NCI-H526 treated with DMSO at 0.1 percent for 48 hours (cell line): Measurements from ENCODE around the gene SELENOI.
"Not testable (repeated sequence)": the region's sequence is repeated elsewhere in the genome, so short reads cannot be mapped to it uniquely, and the experiment has no call there.

Experiments used
- DNase-seq: peaks from one replicate; lab custom pipeline; 2025; lab: John Stamatoyannopoulos, UW

The SELENOI gene

DNA sequence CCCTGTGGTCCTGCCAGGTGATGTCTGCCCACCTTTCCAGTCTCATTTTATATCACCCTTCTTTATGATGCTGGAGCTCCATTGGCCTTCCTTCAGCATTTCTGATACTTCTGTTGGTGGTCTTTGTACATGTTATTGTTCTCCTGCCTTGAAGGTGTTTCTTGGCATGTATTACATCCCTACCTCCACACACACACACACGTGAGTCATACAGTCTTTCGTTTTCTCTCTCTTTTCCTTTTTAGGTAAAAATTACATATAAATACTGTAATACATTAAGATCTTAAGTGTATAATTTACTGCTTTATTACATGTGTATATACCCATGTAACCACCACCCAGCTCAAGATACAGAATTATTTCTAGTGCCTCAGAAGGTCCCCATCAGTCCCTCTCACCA is 10.8 kb downstream of the SELENOI start:
- no peak for DNase-seq

GRCh38 chr2:26359886-26360473 is 14.0 kb downstream of the SELENOI start:
- DNase-seq: no peak

- no peak for DNase-seq
Observed at GRCh38 chr2:26363323-26363722, 17.4 kb downstream of the SELENOI start.

DNA sequence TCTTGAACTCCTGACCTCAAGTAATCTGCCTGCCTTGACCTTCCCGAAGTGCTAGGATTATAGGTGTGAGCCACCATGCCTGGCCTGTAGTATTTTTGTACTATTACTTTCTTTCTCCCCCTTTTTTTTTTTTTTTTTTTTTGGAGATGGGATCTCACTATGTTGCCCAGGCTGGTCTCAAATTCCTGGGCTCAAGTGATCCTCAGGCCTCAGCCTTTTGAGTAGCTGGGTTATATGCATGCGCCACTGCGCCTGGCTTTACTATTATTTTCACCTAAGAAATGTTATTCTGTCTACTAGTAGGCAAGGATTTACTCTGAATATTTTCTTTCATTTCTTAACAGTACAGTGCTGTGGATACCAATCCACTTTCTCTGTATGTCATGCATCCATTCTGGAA is 18.0 kb downstream of the SELENOI start:
- no peak for DNase-seq

DNA sequence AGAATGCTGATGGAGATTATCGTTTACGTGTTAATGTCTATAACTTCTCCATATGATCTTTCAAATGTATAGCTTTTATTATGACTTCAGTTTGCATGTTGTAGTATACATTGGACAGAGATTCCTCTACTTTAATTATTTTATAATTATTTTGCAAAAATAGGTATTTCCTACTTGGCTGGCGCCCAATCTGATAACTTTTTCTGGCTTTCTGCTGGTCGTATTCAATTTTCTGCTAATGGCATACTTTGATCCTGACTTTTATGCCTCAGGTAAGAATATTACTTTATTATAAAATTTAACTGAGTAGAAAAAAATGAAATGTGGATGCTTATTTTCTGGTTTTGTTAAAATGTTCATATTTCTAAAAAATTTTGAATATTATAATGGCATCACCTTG is 18.7 kb downstream of the SELENOI start:
- DNase-seq: no peak

- no peak for DNase-seq
Observed at GRCh38 chr2:26366957-26367356, 21.0 kb downstream of the SELENOI start.

DNA sequence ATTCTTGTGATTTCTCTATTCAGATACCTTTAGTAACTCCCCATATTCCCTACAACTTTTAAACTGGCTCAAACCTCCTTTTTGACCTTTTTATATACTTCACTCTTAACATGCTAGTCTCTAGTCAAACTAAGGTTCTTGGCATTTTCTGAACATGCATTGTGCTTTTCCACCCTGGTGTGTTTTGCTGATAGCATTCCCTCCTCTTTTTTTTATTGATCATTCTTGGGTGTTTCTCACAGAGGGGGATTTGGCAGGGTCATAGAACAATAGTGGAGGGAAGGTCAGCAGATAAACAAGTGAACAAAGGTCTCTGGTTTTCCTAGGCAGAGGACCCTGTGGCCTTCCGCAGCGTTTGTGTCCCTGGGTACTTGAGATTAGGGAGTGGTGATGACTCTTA is 23.7 kb downstream of the SELENOI start:
- not testable (repeated sequence) for DNase-seq

GRCh38 chr2:26370909-26371308 is 25.0 kb downstream of the SELENOI start:
- not testable (repeated sequence) for DNase-seq

GRCh38 chr2:26376799-26377198 is 30.9 kb downstream of the SELENOI start:
- DNase-seq: no peak

DNA sequence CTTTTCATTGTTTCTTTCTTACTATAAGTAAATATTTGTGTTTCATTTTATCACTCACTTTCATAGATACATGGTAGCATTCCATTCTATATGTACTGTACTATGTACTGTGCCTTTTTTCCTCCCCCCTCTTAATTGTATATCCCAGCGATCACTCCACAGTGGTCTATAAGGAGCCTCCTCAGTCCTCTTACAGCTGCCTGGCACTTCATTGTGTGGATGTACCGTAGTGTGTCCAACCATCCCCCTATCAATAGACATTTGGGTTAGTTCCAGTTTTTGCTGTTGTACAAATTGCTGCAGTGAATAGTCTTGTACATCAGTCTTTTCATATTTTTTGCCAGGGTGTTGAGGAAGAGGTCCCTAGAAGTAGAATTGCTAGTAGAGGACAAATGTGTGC is 34.3 kb downstream of the SELENOI start:
- no peak for DNase-seq

DNA sequence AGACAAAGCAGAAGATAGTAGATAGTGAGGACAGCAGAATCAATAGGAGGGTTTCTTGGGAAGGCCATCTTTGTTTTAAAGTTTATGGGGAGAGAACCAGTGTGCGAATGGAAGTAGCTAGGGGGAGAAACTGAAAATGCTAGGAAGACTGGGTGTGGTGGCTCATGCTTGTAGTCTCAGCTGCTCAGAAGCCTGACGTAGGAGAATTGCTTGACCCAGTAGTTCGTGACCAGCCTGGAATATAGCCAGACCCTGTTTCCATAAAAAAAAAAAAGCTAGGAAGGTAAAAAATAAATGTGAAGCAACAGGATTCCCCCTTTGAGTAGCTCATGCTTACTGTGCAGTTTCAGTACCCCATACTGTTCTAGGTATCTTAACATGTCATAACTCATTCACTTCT is 36.6 kb downstream of the SELENOI start:
- DNase-seq: no peak

DNA sequence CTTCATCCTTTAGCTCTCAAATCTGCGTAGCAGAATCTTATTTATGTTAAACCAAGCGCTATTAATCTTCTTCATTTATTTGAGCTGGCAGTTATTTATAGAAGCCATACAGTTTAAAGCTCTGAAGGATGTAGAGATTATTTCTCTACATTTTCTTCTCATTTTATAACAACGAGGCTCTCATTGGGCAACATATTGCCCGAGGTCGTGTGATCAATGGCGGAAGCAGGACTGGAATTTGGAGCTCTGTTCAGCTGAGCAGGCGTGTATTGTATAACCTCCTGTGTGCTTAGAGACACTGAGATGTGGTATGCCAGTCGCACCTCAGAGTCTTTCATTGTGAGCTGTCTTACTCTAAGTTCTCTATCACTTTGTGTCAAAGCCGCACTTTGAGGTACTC is 38.2 kb downstream of the SELENOI start:
- no peak for DNase-seq

GRCh38 chr2:26384597-26384996 is 38.7 kb downstream of the SELENOI start:
- DNase-seq: no peak

GRCh38 chr2:26387189-26387588 is 41.2 kb downstream of the SELENOI start:
- DNase-seq: no peak

- DNase-seq: no peak
Observed at GRCh38 chr2:26394694-26395093, 48.8 kb downstream of the SELENOI start.

GRCh38 chr2:26395394-26395793 is 49.5 kb downstream of the SELENOI start:
- no peak for DNase-seq

- no peak for DNase-seq
Observed at GRCh38 chr2:26396734-26397298, 50.9 kb downstream of the SELENOI start.

DNA sequence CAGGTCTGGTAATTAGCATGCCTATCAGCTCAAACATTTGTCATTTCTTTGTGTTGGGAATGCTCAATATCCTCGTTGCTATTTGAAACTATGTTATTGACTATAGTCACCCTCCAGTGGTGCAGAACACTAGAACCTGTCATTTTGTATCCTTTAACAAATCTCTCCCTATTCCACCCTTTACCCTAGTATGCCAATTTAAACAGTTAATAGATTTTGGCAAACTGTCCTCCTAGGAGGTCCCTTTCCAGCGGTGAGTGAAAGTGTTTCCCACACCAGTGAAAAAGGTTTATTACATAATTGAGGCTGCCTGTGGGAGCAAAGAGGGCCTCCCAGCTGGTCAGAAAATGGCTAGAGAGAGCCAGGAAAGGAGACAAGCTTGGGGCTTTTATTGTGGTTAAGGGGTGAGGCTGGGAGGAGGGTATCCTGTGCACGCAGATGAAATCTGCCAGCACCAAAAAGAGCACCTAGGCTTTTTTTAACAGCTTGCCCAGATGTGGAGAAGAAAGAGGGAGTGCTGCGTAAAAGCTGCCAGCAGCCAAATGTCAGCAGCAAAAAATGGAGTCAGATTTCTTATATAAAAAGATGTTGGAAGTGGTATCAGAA is 53.9 kb downstream of the SELENOI start:
- no peak for DNase-seq

DNA sequence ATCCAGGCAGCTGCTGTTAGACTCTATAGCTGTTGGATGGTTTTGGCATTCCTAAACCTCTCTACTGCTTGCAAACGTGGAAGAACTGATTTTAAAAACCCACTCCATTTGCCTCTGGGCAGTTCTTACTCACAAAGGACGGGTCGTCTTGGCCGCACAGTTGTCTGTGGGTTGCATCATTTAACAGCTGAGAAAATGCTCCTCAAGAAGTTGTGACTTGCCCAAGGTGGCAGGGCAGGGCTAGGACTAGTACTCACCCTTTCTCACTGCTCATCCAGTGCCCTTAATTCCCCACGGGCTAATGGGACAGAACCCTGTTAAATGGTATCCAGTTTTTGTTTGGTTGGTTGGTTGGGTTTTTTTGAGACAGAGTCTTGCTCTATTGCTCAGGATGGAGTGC is 54.8 kb downstream of the SELENOI start:
- DNase-seq: no peak

DNA sequence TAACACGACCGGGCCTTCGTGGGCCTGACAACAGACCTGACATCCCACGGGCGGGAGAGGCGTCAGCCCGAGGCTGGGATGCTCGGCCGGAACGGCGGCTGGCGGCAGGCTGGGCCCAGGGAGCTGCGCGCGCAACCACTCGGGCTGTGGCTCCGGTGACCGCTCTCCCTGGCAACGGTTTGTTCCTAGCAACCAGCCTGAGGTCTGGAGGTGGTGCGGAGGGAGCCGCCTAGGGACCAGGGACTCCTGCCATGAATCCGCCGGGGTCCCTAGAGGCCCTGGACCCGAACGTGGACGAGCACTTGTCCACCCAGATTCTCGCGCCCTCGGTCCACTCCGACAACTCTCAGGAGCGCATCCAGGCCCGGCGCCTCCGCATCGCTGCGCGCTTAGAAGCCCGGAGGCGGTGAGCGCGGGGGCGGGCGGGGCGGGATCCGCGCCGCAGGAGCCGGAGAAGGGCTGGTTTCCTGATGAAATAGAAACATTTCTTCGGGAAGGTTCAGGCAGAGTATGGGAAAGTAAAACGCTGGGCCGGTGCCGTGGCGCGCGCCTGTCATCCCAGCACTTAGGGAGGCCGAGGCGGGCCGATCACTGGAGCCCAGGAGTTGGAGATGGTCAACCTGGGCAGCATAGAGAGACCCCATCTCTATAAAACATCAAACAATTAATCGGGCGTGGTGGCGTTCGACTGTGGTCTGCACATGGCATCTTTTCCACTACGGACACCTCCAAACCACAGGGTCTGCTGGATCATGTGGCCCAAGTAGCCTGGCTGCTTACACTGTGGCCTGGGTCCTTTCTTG is 56.0 kb downstream of the SELENOI start, which contains the start of gene DRC1:
TSS of gene DRC1 (plus strand) at position 182 of the 803 bp plus-strand sequence. CDS start at position 252, 70 bp downstream.
- peak; percentile 45 for DNase-seq

- DNase-seq: no peak
Observed at GRCh38 chr2:26407526-26407925, 61.6 kb downstream of the SELENOI start.

DNA sequence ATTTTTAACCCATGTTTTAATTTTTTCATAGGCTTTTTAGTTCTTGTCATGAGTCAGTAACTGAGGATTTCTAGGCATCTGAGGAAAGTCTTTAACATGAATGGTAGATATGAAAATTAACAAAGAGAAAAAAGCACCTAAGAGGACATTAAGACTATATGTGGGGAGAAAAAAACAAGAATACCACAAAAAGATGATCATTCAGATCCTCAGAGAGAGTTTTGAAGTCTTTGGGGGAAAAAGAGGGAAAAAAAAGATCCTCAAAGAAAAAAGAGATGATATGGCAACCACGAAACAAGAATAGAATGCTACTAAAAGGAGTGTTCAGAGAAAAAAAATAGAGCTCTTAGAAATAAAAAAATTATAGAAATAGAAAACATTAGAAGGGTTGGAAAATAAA is 63.8 kb downstream of the SELENOI start:
- DNase-seq: no peak

GRCh38 chr2:26410764-26411243 is 64.9 kb downstream of the SELENOI start:
- no peak for DNase-seq
